ENCODE data around the gene KRTAP10-7.
A peak's percentile ranks its signal among the peaks of the same experiment; 100 is the strongest.
"Not testable (repeated sequence)": the region's sequence is repeated elsewhere in the genome, so short reads cannot be mapped to it uniquely, and the experiment has no call there.

Gene KRTAP10-7

DNA sequence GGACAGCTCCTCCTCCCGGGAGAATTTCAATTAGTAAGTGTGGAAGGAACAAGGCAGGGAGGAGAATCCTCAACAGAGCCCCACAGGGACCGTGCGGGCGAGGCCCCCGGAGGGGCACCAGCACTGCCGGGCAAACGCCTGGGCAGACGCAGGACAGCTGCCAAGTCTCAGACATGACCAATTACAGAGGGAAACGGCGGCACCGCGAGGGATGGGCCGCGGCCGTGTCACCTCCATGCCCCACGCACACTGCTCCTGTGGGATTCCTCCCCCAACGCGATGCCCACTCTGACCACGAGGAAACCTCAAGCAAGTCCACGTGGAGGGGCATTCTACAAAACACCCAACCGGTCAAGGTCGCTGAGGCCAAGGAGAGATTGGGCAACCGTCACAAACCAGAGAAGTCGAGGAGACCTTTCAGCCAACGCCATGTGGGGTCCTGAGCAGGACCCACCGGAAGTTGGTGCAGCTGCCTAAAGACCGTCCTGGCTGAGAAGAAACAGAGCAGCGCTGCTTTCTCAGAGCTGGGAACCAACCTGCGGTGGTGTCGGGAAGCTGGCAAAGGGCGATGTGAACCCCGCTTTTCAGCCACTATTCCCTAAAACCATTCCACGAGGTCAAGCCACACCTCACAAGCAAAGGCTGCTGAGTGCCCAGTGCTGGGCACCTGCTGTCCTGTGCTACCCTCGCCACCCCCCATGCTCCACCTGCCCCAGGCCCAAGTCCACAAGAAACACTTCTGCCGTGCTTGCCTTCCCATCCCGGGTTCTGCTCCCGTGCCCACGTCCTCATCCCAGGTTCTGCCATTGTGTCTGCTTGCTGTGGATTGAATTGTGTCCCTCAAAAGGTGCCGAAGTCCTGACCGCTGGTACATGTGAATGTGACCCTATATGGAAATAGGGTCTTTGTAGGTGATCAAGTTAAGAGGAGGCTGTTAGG lies 28.3 kb upstream of the KRTAP10-7 start:
- no peak for DNase-seq

DNA sequence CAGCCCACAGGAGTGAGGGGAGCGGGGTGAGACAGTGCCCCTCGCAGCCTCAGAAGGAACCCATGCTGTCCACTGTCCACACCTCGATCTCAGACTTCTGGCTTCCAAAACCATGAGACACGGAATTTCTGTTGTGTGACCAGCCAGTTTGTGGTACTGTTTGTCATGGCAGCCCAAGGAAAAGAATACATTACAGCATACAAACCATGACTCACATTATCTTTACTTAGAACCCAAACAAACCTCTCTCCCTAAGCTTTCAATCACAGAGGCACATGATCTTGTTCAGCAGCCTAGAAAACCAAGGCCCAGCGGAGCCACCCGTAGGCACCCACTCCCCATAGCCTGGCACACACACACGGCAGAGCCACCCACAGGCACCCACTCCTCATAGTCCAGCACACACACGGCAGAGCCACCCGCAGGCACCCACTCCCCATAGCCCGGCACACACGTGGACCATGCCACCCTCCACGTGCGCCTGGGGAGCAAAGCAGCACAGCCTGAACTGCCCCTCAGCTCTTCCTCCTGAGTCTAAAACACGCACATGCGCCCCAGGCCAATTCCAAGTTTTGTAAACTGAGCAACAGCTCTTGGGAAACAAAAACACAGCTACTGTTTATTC lies 27.3 kb upstream of the KRTAP10-7 start:
- no peak for DNase-seq

DNA sequence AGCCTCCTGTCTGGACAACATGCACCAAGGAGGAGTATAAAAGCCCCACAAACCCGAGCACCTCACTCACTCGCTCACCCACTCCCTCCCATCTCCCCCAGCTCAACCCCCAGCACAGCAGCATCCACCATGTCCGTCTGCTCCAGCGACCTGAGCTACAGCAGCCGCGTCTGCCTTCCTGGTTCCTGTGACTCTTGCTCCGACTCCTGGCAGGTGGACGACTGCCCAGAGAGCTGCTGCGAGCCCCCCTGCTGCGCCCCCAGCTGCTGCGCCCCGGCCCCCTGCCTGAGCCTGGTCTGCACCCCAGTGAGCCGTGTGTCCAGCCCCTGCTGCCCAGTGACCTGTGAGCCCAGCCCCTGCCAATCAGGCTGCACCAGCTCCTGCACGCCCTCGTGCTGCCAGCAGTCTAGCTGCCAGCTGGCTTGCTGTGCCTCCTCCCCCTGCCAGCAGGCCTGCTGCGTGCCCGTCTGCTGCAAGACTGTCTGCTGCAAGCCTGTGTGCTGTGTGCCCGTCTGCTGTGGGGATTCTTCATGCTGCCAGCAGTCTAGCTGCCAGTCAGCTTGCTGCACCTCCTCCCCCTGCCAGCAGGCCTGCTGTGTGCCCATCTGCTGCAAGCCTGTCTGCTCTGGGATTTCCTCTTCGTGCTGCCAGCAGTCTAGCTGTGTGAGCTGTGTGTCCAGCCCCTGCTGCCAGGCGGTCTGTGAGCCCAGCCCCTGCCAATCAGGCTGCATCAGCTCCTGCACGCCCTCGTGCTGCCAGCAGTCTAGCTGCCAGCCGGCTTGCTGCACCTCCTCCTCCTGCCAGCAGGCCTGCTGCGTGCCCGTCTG lies 26.6 kb upstream of the KRTAP10-7 start, which contains the start of gene KRTAP10-4:
TSS of gene KRTAP10-4 (plus strand) at position 100 of the 827 bp plus-strand sequence. CDS start at position 130, 30 bp downstream.
- not testable (repeated sequence) for DNase-seq

DNA sequence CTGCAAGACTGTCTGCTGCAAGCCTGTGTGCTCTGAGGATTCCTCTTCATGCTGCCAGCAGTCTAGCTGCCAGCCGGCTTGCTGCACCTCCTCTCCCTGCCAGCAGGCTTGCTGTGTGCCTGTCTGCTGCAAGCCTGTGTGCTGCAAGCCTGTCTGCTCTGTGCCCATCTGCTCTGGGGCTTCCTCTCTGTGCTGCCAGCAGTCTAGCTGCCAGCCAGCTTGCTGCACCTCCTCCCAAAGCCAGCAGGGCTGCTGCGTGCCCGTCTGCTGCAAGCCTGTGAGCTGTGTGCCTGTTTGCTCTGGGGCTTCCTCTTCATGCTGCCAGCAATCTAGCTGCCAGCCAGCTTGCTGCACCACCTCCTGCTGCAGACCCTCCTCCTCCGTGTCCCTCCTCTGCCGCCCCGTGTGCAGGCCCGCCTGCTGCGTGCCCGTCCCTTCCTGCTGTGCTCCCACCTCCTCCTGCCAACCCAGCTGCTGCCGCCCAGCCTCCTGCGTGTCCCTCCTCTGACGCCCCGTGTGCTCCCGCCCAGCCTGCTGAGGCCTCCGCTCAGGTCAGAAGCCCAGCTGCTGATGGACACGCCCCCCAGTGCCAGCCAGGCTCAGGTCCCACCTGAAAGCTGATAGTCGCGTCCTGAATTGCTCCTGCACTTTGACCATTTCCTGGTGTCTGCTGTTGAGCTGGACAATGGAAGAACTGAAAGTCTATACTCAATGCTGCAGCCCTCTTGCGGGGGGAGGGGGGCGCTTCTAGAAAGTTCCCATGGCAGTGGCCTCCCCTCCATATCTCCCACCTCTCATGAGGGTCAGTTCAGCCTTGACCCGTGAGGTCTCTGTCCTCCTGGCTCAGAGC lies 25.7 kb upstream of the KRTAP10-7 start:
- no peak for DNase-seq

DNA sequence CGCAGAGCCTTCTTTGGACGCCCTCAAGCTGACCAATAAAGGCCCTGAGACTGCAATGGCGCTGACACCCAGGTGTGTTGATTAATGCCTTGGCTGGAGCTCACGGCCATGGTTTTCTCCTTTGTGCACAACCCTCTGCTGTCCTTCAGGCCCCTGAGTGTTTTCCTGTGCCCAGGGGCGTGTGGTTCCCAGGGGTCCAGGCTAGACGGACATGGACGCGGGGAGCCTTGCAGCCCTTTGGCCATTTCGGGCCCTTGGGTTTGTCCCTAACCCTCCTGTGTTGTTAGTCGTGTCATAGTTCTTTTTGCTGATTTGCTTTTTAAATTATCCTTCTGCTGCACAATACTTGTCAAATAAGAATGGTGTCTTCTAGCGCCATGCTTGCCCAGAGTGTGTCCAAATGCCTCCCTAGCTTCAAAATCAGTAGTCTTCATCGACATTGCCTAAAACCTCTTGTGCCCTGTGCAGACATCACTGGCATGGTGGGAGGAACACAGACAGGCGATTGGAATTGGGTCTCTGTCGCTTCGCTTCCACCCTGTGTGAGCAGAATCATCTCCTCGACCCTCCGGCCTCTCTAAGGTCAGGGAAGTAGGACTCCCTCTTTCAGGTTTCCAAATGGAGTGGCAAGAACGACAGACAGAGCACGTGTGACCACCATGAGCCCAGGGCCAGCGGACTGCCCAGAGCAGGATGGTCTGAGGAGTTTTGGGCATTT lies 24.9 kb upstream of the KRTAP10-7 start:
- no peak for DNase-seq

DNA sequence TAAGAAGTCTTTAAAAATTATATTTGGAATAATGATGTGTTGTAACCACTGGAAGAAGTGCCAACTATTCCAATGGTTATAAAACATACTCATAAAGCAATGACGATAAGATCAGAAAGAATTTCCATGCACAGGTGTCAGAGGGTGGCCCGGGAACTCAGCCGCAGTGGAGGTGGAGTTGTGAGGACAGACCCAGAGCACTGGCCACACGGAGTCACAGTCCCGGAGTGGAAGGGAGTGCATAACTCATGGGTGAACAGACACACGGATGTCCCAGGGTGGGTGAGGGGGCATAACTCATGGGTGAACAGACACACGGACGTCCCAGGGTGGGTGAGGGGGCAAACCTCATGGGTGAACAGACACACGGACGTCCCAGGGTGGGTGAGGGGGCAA lies 24.4 kb upstream of the KRTAP10-7 start:
- DNase-seq, result no peak

DNA sequence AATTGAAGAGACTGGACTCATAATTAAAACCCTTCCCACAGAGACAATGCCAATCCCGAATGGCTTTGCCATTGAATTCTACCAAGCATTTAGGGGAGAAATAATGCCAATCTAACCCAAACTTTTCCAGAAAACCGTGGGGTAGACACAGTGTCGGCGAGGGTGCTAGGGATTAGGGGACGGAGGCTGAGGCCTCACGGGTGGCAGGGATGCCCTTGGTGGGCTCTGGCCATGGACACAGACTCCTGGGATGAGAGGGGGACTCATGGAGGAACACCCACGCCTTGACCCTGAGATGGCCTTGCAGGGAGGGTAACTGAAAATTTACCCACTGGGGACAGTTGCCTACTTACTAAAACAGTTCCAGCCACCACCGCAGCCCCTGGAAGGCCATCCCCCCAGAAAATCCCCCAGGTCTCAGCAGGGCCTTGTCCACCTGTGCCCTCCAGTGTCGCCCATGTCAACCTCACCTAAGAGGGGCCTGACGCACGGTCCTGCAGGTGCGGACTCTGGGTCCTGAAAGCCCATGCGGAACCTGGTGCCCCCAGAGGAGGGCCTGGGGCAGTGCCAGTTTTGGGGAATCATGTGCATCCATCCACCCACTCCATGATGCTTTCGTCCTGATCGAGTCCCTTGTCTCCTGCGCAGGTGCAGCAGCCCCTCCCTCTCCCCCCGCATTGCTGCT lies 21.9 kb upstream of the KRTAP10-7 start:
- no peak for DNase-seq

DNA sequence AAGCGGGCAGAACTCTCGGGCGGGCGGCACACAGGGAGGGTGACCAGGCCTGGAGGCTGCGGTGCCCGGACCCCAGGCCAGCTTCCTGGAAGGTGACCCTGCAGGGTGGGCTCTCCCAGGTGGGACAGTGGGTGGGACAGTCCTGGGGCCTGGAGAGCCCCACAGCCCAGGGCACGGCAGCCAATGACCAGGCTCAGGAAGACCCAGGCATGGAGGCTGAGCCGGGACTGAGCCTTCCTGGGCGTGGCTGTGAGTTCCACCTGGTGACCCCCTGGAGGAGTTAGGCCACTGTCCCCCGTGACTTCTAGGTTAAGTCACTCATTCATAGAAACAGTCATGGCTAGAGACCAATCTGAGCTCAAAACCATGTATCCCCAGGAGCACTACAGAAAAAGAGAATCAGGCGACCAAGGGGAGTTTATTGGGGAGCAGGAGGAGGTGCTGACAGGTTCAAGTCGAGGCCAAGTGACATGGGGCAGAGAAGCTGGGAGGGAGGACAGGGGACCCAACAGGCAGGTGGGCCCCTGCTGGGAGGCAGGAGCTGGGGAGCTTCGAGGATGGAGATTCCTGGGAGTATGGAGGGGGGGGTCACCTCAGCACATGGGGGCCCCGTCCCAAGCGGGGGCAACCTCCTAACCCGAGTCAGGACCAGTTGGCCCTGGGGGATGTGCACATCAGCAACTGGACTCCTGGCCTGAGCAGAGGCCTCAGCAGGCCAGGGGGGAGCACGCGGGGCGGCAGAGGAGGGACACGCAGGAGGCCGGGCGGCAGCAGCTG lies 21.2 kb upstream of the KRTAP10-7 start:
- no peak for DNase-seq

DNA sequence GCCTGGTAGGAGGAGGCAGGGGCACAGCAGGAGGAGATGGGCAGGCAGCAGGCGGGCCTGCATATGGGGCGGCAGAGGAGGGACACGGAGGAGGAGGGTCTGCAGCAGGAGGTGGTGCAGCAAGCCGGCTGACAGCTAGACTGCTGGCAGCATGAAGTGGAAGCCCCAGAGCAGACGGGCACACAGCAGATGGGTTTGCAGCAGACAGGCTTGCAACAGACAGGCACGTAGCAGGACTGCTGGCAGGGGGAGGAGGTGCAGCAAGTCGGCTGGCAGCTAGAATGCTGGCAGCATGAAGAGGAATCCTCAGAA lies 20.6 kb upstream of the KRTAP10-7 start:
- no peak for DNase-seq

DNA sequence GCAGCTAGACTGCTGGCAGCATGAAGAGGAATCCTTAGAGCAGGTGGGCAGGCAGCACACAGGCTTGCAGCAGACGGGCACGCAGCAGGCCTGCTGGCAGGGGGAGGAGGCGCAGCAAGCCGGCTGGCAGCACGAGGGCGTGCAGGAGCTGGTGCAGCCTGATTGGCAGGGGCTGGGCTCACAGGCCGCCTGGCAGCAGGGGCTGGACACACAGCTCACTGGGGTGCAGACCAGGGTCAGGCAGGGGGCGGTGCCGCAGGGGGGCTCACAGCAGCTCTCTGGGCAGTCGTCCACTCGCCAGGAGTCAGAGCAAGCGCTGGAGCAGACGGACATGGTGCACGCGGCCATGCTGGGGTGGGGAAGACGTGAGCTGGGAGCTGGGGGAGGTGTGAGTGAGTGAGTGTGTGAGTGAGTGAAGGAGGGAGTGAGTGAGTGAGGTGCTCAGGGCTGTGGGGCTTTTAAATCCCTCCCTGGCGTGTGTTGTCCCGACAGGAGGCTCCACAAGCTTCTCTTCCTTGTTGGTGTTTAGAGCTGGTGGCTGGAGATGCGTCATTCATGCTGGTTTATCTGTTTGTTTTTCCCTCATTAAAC lies 20.1 kb upstream of the KRTAP10-7 start, which contains the start of gene KRTAP10-5:
TSS of gene KRTAP10-5 (minus strand) at position 374 of the 591 bp plus-strand sequence. CDS start at position 348, 26 bp downstream.
- not testable (repeated sequence) for DNase-seq

DNA sequence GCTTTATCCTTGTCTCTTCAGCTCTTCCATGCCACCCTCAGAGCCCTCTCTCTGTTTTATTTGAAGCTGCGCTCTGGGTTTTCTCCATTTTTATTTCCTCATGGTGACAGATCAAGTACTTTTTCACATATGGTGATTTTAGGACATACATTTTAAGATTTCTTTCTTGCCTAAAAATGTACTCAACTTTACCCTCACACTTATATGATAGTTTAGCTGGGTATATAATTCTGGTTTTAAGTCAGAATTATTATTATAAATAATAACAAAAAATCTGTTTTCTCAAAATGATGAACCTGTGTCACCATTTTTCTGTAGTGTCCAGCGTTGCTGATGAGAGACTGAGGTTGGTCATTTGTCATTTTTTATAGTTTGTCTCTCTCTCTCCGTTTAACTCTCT lies 19.2 kb upstream of the KRTAP10-7 start:
- no peak for DNase-seq

DNA sequence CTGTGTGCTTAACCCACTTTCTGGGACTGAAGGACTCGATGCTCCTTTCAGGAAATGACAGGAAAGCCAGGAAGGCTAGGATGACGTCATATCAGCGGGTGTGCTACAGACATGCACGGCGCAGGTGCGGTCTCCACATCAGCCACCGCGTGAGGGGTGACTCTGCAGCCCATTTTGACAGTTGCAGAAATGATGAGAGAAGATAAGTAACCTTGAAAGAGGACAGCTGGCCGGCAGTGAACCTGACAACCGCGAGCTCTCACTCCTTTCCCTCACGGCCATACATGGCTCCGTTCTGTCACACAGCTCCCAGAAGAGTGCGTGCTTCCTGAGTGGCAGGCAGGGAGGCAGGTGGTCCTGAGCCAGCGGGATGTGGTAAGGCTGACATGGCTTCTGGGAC lies 18.3 kb upstream of the KRTAP10-7 start:
- no peak for DNase-seq

DNA sequence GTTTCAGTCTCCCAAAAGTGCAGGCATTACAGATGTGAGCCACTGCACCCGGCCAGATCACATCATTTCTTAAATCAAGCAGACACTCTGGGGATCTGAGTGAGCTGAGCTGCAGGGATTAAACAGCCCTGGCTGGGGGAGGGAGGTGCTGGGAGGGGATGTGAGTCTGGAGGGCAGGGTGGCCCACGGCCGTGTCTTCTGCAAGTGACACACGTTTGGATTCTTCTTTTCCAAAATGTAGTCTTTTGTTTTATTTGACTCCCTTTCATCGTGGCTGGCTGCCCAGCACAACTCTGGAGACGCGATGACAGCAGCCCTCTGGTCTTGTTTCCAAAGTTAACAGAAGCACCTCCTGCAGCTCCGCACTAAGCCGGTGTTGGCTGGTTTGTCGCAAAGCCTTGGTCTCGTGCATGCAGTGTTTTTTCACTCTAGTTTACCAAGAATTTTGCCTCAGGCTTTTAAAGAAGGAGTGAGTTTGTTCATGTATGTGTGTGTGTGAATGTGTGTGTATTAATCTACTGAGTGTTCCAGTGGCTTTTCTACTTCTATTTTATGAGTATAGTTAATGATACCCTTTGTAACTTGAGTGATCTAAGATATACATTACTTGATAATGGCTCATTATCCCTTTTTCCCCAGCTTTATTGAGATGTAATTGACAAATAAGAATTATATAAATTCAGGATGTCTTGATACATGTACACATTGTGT lies 17.2 kb upstream of the KRTAP10-7 start:
- DNase-seq, result peak; percentile 44

DNA sequence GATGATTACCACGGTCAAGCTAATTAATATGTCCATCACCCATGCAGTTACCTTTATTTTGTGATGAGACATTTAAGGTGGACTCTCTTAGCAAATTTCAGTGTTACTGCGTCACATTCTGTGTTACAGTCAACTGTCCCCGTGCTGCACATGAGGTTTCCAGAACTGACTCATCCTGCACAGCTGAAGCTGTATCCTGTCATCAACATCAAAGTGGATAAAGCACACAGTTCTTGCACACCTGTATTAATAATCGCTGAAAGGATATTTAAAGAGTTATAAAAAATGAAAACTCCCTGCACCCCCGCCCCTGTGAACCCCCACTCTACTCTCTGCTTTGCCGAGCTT lies 16.6 kb upstream of the KRTAP10-7 start:
- no peak for DNase-seq

DNA sequence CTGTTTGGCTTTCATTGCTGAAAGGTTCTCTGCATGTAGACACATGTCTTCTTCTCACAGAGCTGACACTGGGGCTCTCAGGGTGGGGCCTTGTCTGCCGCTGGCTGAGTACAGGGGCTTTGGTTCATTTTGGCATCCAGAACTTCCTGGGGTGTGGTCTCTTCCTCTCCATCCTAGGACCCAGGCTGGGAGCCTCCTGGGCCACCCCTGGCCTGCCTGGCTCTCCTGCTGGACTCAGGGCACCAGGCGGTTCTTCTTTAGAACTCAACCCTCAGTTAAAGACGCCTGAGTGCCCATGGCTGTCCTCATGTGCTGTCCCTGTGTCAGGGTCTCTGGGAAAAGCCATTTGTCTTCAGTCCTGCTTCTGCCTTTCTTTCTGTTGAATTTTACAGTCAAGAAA lies 14.5 kb upstream of the KRTAP10-7 start:
- no peak for DNase-seq

DNA sequence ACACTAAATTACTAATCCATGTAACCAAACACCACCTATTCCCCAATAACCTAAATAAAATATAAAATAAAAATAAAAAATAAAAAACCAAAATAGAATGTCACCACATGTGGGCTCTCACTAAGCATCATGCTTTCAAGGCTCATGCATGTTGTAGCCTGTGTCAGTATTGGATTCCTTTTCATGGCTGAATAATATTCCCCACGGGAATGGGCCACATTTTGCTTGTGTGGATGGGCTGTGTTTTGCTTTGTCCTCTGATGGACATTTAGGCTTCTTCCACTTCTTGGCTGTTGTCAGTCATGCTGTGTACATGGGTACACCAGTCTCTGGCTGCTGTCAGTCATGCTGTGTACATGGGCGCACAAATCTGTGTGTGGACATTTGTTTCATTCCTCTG lies 11.3 kb upstream of the KRTAP10-7 start:
- no peak for DNase-seq

DNA sequence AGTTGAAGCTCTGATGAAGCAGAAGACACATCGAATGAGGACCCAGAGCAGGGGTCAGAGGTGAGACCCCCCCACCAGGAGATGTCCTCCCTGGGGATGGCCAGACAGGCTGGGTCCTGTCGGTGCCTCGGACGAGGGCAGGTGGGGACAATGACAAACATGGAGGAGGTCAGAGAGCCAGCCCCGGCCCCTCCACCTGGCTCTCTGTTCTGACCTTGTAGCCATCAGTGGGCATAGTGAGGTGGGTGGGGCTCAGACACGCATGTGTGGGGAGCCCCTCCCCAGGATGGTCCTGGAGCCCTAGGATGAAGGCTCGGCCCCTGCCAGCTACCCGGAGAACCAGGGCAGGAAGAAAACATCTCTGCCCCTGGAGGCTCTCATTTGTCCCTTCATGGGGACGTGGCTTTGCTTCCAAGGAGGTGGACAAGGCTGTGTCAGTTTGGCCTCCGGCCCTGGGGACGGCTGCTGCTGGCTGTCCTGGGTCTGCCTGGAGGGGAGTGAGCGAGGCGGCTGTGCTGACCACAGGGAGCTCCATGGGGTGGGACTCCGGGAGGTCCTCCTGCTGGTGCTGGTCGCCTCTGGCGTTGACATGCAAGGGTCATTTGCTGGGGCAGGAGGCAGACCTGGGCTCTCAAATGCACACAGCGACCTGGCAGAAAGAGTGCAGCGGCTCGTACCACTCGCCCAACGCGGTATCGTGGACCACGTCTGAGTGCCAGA lies 10.7 kb upstream of the KRTAP10-7 start:
- no peak for DNase-seq

DNA sequence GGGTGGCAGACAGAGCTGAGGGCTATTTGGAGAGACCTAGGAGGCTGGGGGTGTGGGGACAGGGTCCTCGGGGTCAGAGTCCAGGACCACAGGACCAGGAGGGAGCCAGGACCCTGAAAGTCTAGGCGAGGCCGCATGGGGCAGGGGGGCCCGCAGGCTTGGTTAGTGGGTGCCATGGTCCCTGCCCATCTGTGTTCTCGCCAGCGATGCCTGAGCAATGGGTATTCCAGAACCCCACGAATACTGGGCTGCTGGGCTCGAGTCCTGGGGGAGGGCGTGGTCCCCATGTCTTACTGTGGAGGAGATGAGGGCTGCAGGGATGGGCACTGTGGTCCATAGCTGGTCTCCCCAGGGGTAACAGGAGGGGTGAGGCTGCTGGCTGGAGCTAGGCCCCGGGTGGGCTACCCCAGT lies 10.1 kb upstream of the KRTAP10-7 start:
- no peak for DNase-seq

Data from femur (tissue), 1 donor.